ENCODE data around the gene CERS4.

- TF ChIP-seq POLR2AphosphoS5 (IDR thresholded peaks at IDR 0.05; ENCODE audit: low read depth, low read length) (no peak), POLR2A (IDR thresholded peaks at IDR 0.05; ENCODE audit: low read depth, low read length) (no peak)
Observed at GRCh38 chr19:8240274-8241229, 31.4 kb downstream of the CERS4 start.
